Lower leg skin (tissue), 3 donors: ENCODE results near the gene CDH23.

Experiments used
- CTCF ChIP-seq, 3 donors: fragments of 450-650 bp; IDR thresholded peaks; one replicate each; pipeline ENCODE4 v1.5.1; 2016; ENCODE audit warnings: antibody characterized with exemption in 3 of 3, mild to moderate bottlenecking in 3 of 3, moderate library complexity in 2 of 3
- POLR2A ChIP-seq, 2 donors: fragments of 450-650 bp; IDR thresholded peaks; one replicate each; pipeline ENCODE4 v1.6.1; 2016 to 2017; ENCODE audit warnings: antibody characterized with exemption in 2 of 2, mild to moderate bottlenecking in 1 of 2, moderate library complexity in 1 of 2

DNA sequence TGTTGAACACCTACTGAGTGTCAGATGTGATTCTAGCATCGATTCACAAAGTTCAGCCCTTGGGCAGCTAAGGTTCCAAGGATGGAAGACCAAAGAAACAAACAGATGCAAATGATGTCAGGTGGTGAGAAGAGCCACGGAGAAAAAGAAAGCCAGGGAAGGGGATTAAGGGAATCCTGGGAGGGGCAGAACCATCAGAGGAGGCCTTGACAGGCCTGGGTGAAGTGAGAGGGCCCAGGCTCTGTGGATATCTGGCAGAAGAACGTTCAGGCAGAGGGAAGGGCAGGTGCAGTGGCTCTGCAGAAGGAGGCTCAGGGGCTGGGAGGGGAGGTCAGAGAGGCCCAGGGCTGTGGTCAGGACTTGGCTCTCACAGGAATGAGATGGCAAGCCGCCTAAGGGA is 232.4 kb downstream of the CDH23 start:
- no peak for TF ChIP-seq CTCF (IDR thresholded peaks at IDR 0.05)
- no peak for TF ChIP-seq POLR2A (IDR thresholded peaks at IDR 0.05)
